Activated CD8-positive, alpha-beta memory T cell treated with anti-CD3 and anti-CD28 coated beads, Interleukin-2, amount 50 U/mL, for 1 hour (primary cell): ENCODE results near the gene OR10A3.
"Not testable (repeated sequence)": the region's sequence is repeated elsewhere in the genome, so short reads cannot be mapped to it uniquely, and the experiment has no call there.

Source experiments
- DNase-seq: peaks from one replicate; pipeline ENCODE4 v3.0.0-alpha.2; 2020; ENCODE audit errors: extremely low read depth

Gene OR10A3

GRCh38 chr11:7941608-7942007 lies at the start of gene OR10A3:
TSS of gene OR10A3 (minus strand) at chr11:7941708. CDS start at chr11:7939520, 2,188 bp downstream.
- no peak for DNase-seq

GRCh38 chr11:7987560-7987883 lies 46.0 kb upstream of the OR10A3 start:
- not testable (repeated sequence) for DNase-seq

- peak; percentile 85 for DNase-seq
These were observed 45.5 kb upstream of the OR10A3 start, which contains the start of gene EIF3F for GRCh38 chr11:7986768-7987559. TSS of gene EIF3F (plus strand) at chr11:7987337. CDS start at chr11:7987353, 16 bp downstream.

GRCh38 chr11:7983832-7984590 lies 42.5 kb upstream of the OR10A3 start:
- no peak for DNase-seq

- DNase-seq, result no peak
These were observed 41.1 kb upstream of the OR10A3 start for GRCh38 chr11:7982582-7983119.

- DNase-seq, result no peak
These were observed 40.2 kb upstream of the OR10A3 start for GRCh38 chr11:7981619-7982157.

GRCh38 chr11:7977232-7977917 lies 35.9 kb upstream of the OR10A3 start:
- no peak for DNase-seq

- DNase-seq, result no peak
These were observed 33.2 kb upstream of the OR10A3 start for GRCh38 chr11:7974668-7975067.

- DNase-seq, result no peak
These were observed 31.5 kb upstream of the OR10A3 start for GRCh38 chr11:7973011-7973410.

GRCh38 chr11:7971846-7972245 lies 30.3 kb upstream of the OR10A3 start:
- no peak for DNase-seq

GRCh38 chr11:7969756-7970646 lies 28.5 kb upstream of the OR10A3 start:
- DNase-seq, result no peak

- no peak for DNase-seq
These were observed 27.2 kb upstream of the OR10A3 start for GRCh38 chr11:7968686-7969085.

- DNase-seq, result no peak
These were observed 26.3 kb upstream of the OR10A3 start for GRCh38 chr11:7967826-7968225.

GRCh38 chr11:7967097-7967496 lies 25.6 kb upstream of the OR10A3 start:
- DNase-seq, result no peak

GRCh38 chr11:7965386-7965785 lies 23.9 kb upstream of the OR10A3 start, which contains the start of gene NLRP10:
TSS of gene NLRP10 (minus strand) at chr11:7965447. CDS start at chr11:7963495, 1,952 bp downstream.
- DNase-seq, result no peak

- no peak for DNase-seq
These were observed 23.4 kb upstream of the OR10A3 start for GRCh38 chr11:7964873-7965272.

- no peak for DNase-seq
These were observed 22.8 kb upstream of the OR10A3 start for GRCh38 chr11:7964261-7964660.

- no peak for DNase-seq
These were observed 13.7 kb upstream of the OR10A3 start for GRCh38 chr11:7955191-7955590.

- no peak for DNase-seq
These were observed 8.4 kb upstream of the OR10A3 start for GRCh38 chr11:7949934-7950333.

GRCh38 chr11:7944123-7944522 lies 2.6 kb upstream of the OR10A3 start:
- DNase-seq, result no peak

GRCh38 chr11:7941146-7941545 lies 362 bp downstream of the OR10A3 start:
- no peak for DNase-seq
